Measurements from ENCODE around the gene SCARF1. TPM values are rescaled to one million over a fixed set of nuclear protein-coding genes. Genes with fewer than 3 reads are reported as not detected.

The SCARF1 gene
- total and polyA plus RNA-seq, 5 donors from 2014 or later, result 0.49 to 1.5 TPM; not detected in 3

GRCh38 chr17:1639549-1640180, 5.9 kb downstream of the SCARF1 start:
- no peaks in the 10 kb centered on the region for H3K27me3 Mint-ChIP-seq
- H3K36me3 ChIP-seq (ENCODE audit: control insufficient read depth, insufficient read depth, low read length), result no peaks in the 10 kb centered on the region
- H3K36me3 Mint-ChIP-seq, result no peaks in the 10 kb centered on the region
- H3K27ac ChIP-seq (ENCODE audit: insufficient read depth, low read length, poor library complexity, severe bottlenecking), result no peak overlapping the region
- H3K4me1 Mint-ChIP-seq, result peaks cover 0 to 8% (median under 1%) of the 10 kb centered on the region in 4 donors
- DNase-seq, result no peak
- H3K4me3 Mint-ChIP-seq, result no peak overlapping the region
- no peaks in the 10 kb centered on the region for H3K27me3 ChIP-seq (ENCODE audit: control insufficient read depth, insufficient read depth, low read length)
- no peak for ATAC-seq (ENCODE audit: low read depth in 2 of 2)
- H3K4me3 ChIP-seq (ENCODE audit: low read depth, low read length), result no peak overlapping the region
- H3K9me3 ChIP-seq (ENCODE audit: control insufficient read depth in 2 of 2, low read length in 2 of 2), result no peaks in the 10 kb centered on the region
- H3K27ac Mint-ChIP-seq, result no peak overlapping the region
- peaks cover 14% of the 10 kb centered on the region for H3K4me1 ChIP-seq (ENCODE audit: control insufficient read depth, insufficient read depth, low read length, poor library complexity, severe bottlenecking)
- H3K9me3 Mint-ChIP-seq, result peaks cover 0 to 3% (median 0%) of the 10 kb centered on the region in 7 donors

DNA sequence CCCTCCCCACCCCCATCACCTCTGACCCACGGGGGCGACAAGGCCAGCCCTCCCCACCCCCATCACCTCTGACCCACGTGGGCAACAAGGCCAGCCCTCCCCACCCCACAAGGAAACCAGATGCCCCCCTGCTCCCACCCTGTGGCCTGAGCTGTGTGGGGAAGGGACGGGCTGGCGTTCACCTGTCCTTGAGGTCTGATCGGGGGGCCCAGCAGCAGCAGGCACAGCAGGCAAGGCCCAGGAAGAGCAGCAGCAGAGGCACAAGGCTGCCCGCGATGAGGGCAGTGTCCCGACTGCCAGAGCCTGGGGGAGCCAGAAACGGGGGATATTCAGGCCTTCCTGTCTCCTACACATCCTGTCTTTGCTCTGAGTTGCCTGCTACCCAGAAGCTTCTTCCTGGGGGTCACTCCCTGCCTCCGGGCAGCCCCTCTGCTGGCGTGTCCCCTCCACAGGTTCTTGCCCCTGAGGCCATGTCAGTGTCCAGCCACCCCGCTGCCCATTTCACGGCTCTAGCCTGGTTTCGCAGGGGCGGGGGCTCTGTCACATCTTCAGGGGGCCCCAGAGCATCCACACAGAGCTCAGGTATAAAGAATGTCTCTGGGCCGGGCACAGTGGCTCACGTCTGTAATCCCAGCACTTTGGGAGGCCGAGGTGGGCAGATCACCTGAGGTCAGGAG, 6.8 kb downstream of the SCARF1 start:
- no peak for ATAC-seq (ENCODE audit: low read depth in 2 of 2)
- no peak overlapping the region for H3K4me3 Mint-ChIP-seq

GRCh38 chr17:1638171-1638590, 7.4 kb downstream of the SCARF1 start:
- Mint-ChIP-seq H3K36me3 (no peaks in the 10 kb centered on the region), H3K4me1 (no peaks in the 10 kb centered on the region), H3K9me3 (peaks cover 0 to 1% (median 0%) of the 10 kb centered on the region in 7 donors), H3K27ac (no peak overlapping the region), H3K27me3 (no peaks in the 10 kb centered on the region), H3K4me3 (peak overlapping the region in 1 of 4 donors; percentile 6)
- no peak for ATAC-seq (ENCODE audit: low read depth in 2 of 2)
- no peak for DNase-seq
- Histone ChIP-seq H3K27ac (ENCODE audit: insufficient read depth, low read length, poor library complexity, severe bottlenecking) (no peak overlapping the region), H3K9me3 (ENCODE audit: control insufficient read depth in 2 of 2, low read length in 2 of 2) (no peaks in the 10 kb centered on the region), H3K4me3 (ENCODE audit: low read depth, low read length) (no peak overlapping the region), H3K4me1 (ENCODE audit: control insufficient read depth, insufficient read depth, low read length, poor library complexity, severe bottlenecking) (no peaks in the 10 kb centered on the region), H3K27me3 (ENCODE audit: control insufficient read depth, insufficient read depth, low read length) (no peaks in the 10 kb centered on the region), H3K36me3 (ENCODE audit: control insufficient read depth, insufficient read depth, low read length) (no peaks in the 10 kb centered on the region)

More for the DNA sequence above, 6.8 kb downstream of the SCARF1 start:
- Histone ChIP-seq H3K4me3 (ENCODE audit: low read depth, low read length) (no peak overlapping the region), H3K4me1 (ENCODE audit: control insufficient read depth, insufficient read depth, low read length, poor library complexity, severe bottlenecking) (peaks cover 5% of the 10 kb centered on the region), H3K9me3 (ENCODE audit: control insufficient read depth in 2 of 2, low read length in 2 of 2) (no peaks in the 10 kb centered on the region), H3K36me3 (ENCODE audit: control insufficient read depth, insufficient read depth, low read length) (no peaks in the 10 kb centered on the region), H3K27me3 (ENCODE audit: control insufficient read depth, insufficient read depth, low read length) (no peaks in the 10 kb centered on the region), H3K27ac (ENCODE audit: insufficient read depth, low read length, poor library complexity, severe bottlenecking) (no peak overlapping the region)
- DNase-seq, result no peak
- Mint-ChIP-seq H3K4me1 (no peaks in the 10 kb centered on the region), H3K9me3 (peaks cover 0 to 1% (median 0%) of the 10 kb centered on the region in 7 donors), H3K36me3 (no peaks in the 10 kb centered on the region), H3K27ac (no peak overlapping the region), H3K27me3 (no peaks in the 10 kb centered on the region)

- Histone ChIP-seq H3K27ac (ENCODE audit: insufficient read depth, low read length, poor library complexity, severe bottlenecking) (no peak overlapping the region), H3K27me3 (ENCODE audit: control insufficient read depth, insufficient read depth, low read length) (no peaks in the 10 kb centered on the region), H3K36me3 (ENCODE audit: control insufficient read depth, insufficient read depth, low read length) (no peaks in the 10 kb centered on the region), H3K4me3 (ENCODE audit: low read depth, low read length) (no peak overlapping the region), H3K9me3 (ENCODE audit: control insufficient read depth in 2 of 2, low read length in 2 of 2) (no peaks in the 10 kb centered on the region), H3K4me1 (ENCODE audit: control insufficient read depth, insufficient read depth, low read length, poor library complexity, severe bottlenecking) (no peaks in the 10 kb centered on the region)
- no peaks in the 10 kb centered on the region for H3K4me1 Mint-ChIP-seq
- no peaks in the 10 kb centered on the region for H3K9me3 Mint-ChIP-seq
- no peak overlapping the region for H3K4me3 Mint-ChIP-seq
- H3K27ac Mint-ChIP-seq, result peak overlapping the region in 1 of 3 donors; percentile 43
- ATAC-seq (ENCODE audit: low read depth in 2 of 2) (no peak), DNase-seq (no peak)
- no peaks in the 10 kb centered on the region for H3K27me3 Mint-ChIP-seq
- no peaks in the 10 kb centered on the region for H3K36me3 Mint-ChIP-seq
These were observed 8.7 kb downstream of the SCARF1 start for GRCh38 chr17:1636732-1637285.

GRCh38 chr17:1635675-1636465, 9.7 kb downstream of the SCARF1 start:
- H3K9me3 ChIP-seq (ENCODE audit: control insufficient read depth in 2 of 2, low read length in 2 of 2), result no peaks in the 10 kb centered on the region
- H3K27ac ChIP-seq (ENCODE audit: insufficient read depth, low read length, poor library complexity, severe bottlenecking), result no peak overlapping the region
- Mint-ChIP-seq H3K27ac (no peak overlapping the region), H3K36me3 (no peaks in the 10 kb centered on the region), H3K4me1 (no peaks in the 10 kb centered on the region), H3K4me3 (no peak overlapping the region), H3K9me3 (no peaks in the 10 kb centered on the region), H3K27me3 (no peaks in the 10 kb centered on the region)
- H3K27me3 ChIP-seq (ENCODE audit: control insufficient read depth, insufficient read depth, low read length), result no peaks in the 10 kb centered on the region
- no peaks in the 10 kb centered on the region for H3K36me3 ChIP-seq (ENCODE audit: control insufficient read depth, insufficient read depth, low read length)
- DNase-seq (no peak), ATAC-seq (ENCODE audit: low read depth in 2 of 2) (no peak)
- H3K4me1 ChIP-seq (ENCODE audit: control insufficient read depth, insufficient read depth, low read length, poor library complexity, severe bottlenecking), result no peaks in the 10 kb centered on the region
- no peak overlapping the region for H3K4me3 ChIP-seq (ENCODE audit: low read depth, low read length)

- Mint-ChIP-seq H3K4me1 (peaks cover 0 to 5% (median 2%) of the 10 kb centered on the region in 4 donors), H3K27me3 (peaks cover 3% of the 10 kb centered on the region), H3K36me3 (no peaks in the 10 kb centered on the region), H3K4me3 (no peak overlapping the region), H3K27ac (no peak overlapping the region), H3K9me3 (no peaks in the 10 kb centered on the region)
- H3K4me3 ChIP-seq (ENCODE audit: low read depth, low read length), result no peak overlapping the region
- no peaks in the 10 kb centered on the region for H3K27me3 ChIP-seq (ENCODE audit: control insufficient read depth, insufficient read depth, low read length)
- no peak overlapping the region for H3K27ac ChIP-seq (ENCODE audit: insufficient read depth, low read length, poor library complexity, severe bottlenecking)
- ATAC-seq (ENCODE audit: low read depth in 2 of 2) (no peak), DNase-seq (no peak)
- H3K36me3 ChIP-seq (ENCODE audit: control insufficient read depth, insufficient read depth, low read length), result no peaks in the 10 kb centered on the region
- H3K4me1 ChIP-seq (ENCODE audit: control insufficient read depth, insufficient read depth, low read length, poor library complexity, severe bottlenecking), result no peaks in the 10 kb centered on the region
- H3K9me3 ChIP-seq (ENCODE audit: control insufficient read depth in 2 of 2, low read length in 2 of 2), result no peaks in the 10 kb centered on the region
These were observed 10.5 kb downstream of the SCARF1 start for GRCh38 chr17:1634841-1635650.

DNA sequence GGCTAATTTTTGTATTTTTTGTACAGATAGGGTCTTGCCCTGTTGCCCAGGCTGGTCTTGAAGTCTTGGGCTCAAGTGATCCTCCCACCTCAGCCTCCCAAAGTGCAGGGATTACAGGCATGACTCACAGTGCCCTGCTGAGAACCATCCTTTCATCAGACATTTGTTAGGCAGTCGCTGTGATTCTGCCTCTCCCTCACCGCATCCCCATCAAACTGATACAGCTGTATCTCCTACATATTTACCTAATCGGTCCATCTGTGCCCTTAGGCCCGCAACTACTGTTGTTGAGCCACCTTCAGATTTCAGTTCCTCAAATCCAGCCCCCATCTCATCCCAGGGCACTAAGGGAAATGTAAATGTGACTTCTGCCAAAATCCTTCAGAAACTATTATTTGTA, 14.9 kb downstream of the SCARF1 start:
- DNase-seq (no peak), ATAC-seq (ENCODE audit: low read depth in 2 of 2) (no peak)
- H3K9me3 ChIP-seq (ENCODE audit: control insufficient read depth in 2 of 2, low read length in 2 of 2), result no peaks in the 10 kb centered on the region
- Mint-ChIP-seq H3K27me3 (peaks cover 16% of the 10 kb centered on the region), H3K9me3 (no peaks in the 10 kb centered on the region), H3K4me1 (peaks cover 0 to 28% (median 12%) of the 10 kb centered on the region in 4 donors), H3K36me3 (peaks cover 5% of the 10 kb centered on the region), H3K27ac (peak overlapping the region in 2 of 3 donors; percentile 60 to 93), H3K4me3 (peak overlapping the region; percentile 89 to 97 (median 92))
- no peaks in the 10 kb centered on the region for H3K36me3 ChIP-seq (ENCODE audit: control insufficient read depth, insufficient read depth, low read length)
- no peak overlapping the region for H3K27ac ChIP-seq (ENCODE audit: insufficient read depth, low read length, poor library complexity, severe bottlenecking)
- no peak overlapping the region for H3K4me3 ChIP-seq (ENCODE audit: low read depth, low read length)
- peaks cover 29% of the 10 kb centered on the region for H3K4me1 ChIP-seq (ENCODE audit: control insufficient read depth, insufficient read depth, low read length, poor library complexity, severe bottlenecking)
- H3K27me3 ChIP-seq (ENCODE audit: control insufficient read depth, insufficient read depth, low read length), result peaks cover 6% of the 10 kb centered on the region

All from CD4-positive, CD25-positive, alpha-beta regulatory T cell (primary cell).